ENCODE measurements around the gene HNRNPC.
"Not testable (repeated sequence)": the region's sequence is repeated elsewhere in the genome, so short reads cannot be mapped to it uniquely, and the experiment has no call there.

Gene HNRNPC

DNA sequence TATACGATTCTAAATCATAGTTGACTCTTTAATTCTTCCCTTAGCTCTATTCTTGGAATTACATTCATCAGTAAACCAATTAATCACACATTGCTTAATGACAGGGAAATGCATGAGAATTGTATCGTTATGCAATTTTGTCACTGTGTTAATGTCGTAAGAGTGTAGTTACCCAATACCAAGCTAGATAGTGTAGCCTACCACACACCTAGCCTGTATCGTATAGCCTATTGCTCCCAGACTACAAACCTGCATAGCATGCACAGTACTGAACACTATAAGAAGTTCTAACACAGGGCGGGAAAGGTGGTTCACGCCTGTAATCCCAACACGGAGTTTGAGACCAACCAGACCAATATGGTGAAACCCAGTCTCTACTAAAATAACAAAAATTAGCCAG, 24.7 kb downstream of the HNRNPC start:
- DNase-seq (ENCODE audit: low read depth), result no peak

GRCh38 chr14:21241218-21241819, 27.9 kb downstream of the HNRNPC start:
- DNase-seq (ENCODE audit: low read depth), result no peak

GRCh38 chr14:21240417-21240816, 28.8 kb downstream of the HNRNPC start:
- no peak for DNase-seq (ENCODE audit: low read depth)

GRCh38 chr14:21238823-21239518, 30.3 kb downstream of the HNRNPC start:
- no peak for DNase-seq (ENCODE audit: low read depth)

DNA sequence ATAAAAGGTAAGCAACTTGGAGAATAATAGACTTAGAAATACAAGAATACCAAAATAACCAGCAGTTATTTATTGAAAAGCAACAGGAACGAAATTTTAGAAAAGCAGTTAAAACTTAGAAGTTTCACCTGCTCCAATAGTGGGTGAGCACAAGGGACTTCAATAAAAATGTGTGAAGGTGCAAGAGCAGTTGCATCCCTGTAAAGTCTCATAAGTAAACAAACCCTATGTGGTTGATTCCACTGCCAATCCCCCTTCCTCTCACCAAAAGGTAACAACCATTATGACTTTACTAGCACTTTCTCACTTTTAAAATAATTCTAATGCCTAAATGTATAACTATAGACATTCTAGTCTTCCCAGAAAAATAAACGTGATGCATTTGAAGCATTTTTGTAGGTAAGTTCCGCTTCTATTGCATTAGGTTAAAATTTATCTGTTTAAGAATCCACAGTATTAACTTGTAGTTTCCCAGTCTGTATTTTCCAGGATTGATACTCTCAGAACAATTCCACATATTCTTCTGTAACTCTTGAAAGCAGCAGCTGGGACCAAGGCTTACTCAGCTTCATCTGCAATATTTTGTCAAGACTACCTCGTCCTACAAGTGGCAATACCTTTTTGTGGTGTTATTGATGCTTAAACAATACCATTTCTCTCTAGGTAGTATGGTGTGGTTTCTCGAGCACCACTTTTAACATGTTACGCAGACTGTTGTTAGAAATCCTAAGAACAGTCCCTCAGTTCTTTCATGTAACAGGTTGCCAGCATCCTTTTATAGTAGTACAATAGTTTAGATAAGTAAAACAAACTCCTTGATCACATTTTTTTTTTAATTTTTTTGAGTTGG, 32.1 kb downstream of the HNRNPC start:
- DNase-seq (ENCODE audit: low read depth), result no peak

DNA sequence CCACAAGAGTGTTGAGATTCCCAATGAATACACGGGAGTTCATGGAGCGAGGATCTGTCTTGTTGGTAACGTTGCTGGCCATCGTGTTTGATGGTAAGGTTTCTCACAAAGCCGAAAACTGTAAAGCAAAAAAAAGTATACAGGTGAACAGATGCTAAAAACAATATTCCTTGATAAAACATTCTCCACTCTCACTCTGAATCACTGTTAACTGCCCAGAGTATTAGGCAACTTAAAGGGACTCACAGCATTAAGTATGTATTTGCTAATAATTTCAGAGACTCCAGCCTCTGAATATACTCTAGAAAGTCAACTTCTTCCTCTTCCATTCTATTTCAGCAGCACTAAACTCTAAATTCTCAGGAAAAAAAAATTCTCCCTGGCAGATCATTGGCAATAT, 35.1 kb downstream of the HNRNPC start:
- DNase-seq (ENCODE audit: low read depth), result no peak

DNA sequence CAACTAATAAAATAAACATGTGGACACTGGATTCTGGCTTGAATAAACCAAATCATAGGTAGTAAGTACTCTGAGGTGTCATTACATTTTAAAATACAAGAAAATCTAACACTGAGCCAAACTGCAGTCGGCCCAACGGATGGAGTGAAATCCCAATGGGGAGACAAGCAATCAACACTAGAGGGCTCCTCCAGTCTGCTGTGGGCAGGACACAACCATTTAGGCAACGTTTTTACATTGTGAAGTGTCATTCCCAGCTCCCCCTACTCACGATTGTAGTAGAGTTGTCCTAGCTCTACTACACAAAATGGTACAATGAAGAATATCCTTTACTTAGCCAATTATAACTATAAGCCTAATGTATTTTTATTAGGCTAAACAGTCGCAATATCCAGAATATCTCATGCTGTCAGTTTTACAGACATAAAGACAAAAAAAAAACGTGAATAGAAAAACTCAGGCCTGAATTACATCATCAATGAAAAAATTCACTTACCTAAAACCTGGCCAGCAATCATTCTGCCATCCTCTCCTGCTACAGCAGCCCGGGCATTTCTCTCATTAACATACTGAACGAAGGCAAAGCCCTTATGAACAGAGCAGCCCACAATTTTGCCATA, 35.7 kb downstream of the HNRNPC start:
- no peak for DNase-seq (ENCODE audit: low read depth)

GRCh38 chr14:21231020-21231652, 38.1 kb downstream of the HNRNPC start:
- no peak for DNase-seq (ENCODE audit: low read depth)

- no peak for DNase-seq (ENCODE audit: low read depth)
Measured at GRCh38 chr14:21229821-21230220, 39.4 kb downstream of the HNRNPC start.

- no peak for DNase-seq (ENCODE audit: low read depth)
Measured at GRCh38 chr14:21227981-21228380, 41.3 kb downstream of the HNRNPC start.

- no peak for DNase-seq (ENCODE audit: low read depth)
Measured at GRCh38 chr14:21227150-21227549, 42.1 kb downstream of the HNRNPC start.

GRCh38 chr14:21226467-21226866, 42.8 kb downstream of the HNRNPC start:
- DNase-seq (ENCODE audit: low read depth), result no peak

DNA sequence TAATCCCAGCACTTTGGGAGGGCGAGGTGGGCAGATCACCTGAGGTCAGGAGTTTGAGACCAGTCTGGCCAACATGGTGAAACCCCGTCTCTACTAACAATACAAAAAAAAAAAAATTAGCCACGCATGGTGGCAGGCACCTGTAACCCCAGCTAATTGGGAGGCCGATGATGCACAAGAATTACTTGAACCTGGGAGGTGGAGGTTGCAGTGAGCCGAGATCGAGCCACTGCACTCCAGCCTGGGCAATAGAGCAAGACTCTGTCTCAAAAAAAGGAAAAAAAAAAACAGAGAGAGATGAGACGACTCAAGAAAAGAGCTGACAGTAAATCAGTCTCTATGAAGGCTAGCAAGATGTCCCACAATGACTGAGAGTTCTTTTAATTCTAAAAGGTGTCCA, 44.1 kb downstream of the HNRNPC start:
- not testable (repeated sequence) for DNase-seq (ENCODE audit: low read depth)

GRCh38 chr14:21220874-21221477, 48.3 kb downstream of the HNRNPC start:
- DNase-seq (ENCODE audit: low read depth), result no peak

- DNase-seq (ENCODE audit: low read depth), result no peak
Measured at GRCh38 chr14:21219561-21220111, 49.6 kb downstream of the HNRNPC start.

DNA sequence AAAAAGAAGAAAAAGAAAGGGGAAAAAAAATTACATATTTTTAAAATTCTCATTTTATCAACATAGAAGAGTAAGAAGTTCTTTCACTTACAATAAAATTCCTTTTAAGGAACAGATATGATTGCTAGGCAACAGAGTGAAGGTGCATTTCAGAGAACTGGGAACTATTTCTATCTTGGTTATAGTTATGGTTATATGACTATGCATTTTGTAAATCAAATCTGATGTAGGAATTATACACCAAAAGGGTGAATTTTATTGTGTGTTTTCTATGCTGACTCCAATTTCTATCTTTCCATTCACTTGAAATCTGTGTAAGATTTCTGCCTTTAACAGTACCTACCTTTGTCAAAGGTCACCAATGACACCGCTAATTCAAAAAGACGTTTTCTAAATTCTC, 50.1 kb downstream of the HNRNPC start:
- DNase-seq (ENCODE audit: low read depth), result no peak

GRCh38 chr14:21215879-21216251, 53.4 kb downstream of the HNRNPC start:
- DNase-seq (ENCODE audit: low read depth), result no peak

DNA sequence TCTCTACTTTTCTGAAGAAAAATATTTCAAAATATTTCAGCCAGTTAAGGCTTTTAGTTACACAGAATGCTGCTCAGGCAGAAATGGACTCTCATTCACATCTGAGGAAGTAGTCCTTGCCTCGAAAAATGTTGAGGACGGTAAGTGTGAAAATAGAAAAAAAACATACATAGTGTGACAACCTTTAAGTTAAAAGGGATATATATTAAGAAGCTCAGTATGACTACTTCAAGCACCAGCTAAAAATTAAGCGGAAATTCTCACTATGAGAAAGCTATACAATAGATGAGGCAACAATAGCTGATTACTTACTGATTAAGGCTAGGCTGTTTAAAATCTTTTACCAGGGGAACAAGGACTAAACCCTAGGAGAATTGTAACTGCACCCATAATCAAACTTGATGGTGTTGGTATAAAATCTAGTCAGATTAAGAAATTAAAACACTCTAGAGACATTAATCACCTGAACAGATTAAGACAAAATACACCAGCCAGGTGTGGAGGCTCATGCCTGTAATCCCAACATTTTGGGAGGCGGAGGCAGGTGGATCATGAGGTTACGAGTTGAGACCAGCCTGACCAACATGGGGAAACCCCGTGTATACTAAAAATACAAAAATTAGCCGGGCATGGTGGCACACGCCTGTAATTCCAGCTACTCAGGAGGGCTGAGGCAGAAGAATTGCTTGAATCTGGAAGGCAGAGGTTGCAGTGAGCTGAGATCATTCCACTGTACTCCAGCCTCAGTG, 53.9 kb downstream of the HNRNPC start:
- DNase-seq (ENCODE audit: low read depth), result no peak

DNA sequence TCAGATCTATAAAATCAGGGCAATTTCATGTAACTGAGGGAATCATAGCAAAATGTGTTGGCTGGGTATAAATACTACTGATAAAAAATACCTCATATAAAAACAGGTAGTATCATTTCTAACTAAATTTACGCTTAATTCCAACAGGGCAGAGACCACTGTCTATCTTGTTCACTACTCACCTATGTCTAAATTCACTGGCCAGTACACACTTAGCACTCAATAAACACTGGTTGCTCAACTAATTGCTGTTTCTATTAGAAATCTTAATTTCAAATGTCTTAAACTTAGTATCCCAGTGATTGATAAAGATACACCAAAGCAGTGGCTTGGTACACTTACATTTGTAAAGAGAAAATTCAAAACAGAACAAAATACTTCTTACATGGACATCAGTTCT, 55.6 kb downstream of the HNRNPC start:
- no peak for DNase-seq (ENCODE audit: low read depth)

DNA sequence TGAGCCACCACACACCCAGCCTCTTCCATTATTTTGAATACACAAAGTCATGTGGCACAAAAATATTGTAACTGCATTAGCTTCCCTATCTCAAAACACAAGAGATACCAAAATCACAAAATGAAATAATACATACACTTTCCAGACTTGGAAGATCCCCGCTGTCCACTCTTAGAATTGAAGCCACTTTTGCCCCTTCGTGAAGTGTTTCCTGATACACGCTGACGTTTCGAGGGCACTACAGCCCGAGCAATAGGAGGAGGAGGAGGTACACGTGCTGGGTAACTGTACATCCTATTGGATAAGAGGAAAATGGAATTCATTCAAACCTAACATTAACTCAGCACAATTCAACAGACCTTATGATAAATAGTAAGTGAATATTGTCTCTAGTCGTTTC, 56.4 kb downstream of the HNRNPC start:
- DNase-seq (ENCODE audit: low read depth), result not testable (repeated sequence)

GRCh38 chr14:21211509-21211908, 57.7 kb downstream of the HNRNPC start:
- no peak for DNase-seq (ENCODE audit: low read depth)

All from stimulated activated CD8-positive, alpha-beta memory T cell treated with anti-CD3 and anti-CD28 coated beads, Interleukin-12 subunit alpha, Interleukin-12 subunit beta, amount 100 ng/mL, for 4 hours (primary cell).